C4-2B (cell line): Measurements from ENCODE around the gene CD38.
"Not testable (repeated sequence)": the region's sequence is repeated elsewhere in the genome, so short reads cannot be mapped to it uniquely, and the experiment has no call there.

Experiments used
- H3K27ac ChIP-seq: fragments of 450-650 bp; 2 replicates; pipeline ENCODE4 v1.5.1; 2017
- CTCF ChIP-seq: fragments of 450-650 bp; conservative IDR thresholded peaks from 2 replicates; pipeline ENCODE4 v1.5.1; 2017; ENCODE audit warnings: mild to moderate bottlenecking
- ZFX ChIP-seq: fragments of 450-650 bp; IDR thresholded peaks from 2 replicates; pipeline ENCODE4 v1.6.1; 2017

Gene CD38

DNA sequence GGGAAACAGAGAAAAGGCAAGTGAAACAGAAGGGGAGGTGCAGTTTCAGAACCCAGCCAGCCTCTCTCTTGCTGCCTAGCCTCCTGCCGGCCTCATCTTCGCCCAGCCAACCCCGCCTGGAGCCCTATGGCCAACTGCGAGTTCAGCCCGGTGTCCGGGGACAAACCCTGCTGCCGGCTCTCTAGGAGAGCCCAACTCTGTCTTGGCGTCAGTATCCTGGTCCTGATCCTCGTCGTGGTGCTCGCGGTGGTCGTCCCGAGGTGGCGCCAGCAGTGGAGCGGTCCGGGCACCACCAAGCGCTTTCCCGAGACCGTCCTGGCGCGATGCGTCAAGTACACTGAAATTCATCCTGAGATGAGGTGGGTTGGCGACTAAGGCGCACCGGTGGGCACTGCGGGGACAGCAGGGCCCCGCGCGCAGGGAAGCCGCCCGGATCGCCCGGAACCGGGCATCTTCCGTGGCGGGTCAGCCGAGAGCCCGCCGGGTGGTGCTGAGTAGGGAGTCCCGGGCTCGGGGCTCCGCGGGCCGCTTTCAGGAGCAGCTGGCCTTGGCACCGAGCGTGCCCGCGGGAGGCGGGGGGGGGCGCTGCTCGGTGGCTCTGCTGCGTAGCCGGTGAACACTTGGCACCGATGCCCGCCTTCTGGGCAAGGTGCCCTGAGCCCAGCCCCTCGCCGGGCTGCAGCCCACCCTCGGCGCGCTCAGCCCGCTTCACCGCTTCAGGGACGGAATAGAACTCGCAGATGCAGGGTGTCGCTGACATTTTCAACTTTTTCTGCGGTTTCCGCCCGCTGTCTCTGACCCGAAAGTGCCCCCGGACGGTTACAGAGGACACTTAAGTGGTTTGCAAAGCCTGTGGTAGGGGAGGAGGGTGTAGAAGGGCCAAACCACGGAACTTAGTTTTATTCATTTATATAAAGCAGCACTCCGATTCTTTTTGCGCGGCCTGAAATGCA, at the start of gene CD38:
TSS of gene CD38 (plus strand) at position 40 of the 953 bp plus-strand sequence. CDS start at position 127, 87 bp downstream.
- no peak within 1 kb of the TSS for H3K27ac ChIP-seq
- TF ChIP-seq ZFX (no peak), CTCF (no peak)

DNA sequence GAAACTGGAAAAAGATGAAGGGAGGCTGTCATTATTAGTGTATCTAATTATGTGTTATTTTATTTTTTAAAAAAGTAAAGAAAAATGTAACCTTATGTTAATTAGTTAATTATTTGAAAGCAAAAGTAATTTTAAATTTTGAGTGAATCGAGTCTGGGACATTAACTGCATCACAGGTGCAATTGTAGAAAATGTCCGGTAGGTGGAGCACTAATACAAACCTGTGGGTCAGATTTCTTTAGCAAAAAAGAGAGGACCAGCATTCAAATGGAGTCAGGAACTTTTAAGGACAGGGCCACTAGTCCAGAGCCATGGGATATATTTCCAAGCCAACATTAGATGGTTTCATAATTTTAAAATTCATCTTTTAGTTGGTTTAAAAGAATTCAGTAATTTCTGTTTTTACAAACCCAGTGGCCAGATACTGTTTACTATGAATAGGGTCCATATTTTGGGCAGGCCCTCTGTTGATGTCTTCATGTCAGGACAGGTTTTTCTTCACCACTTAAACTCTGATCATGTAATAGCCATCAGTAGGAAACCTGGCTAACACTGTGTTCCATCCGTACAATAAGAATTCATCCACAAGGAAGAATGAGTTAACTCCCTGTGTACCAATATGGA, 48.1 kb upstream of the CD38 start:
- H3K27ac ChIP-seq = no peak overlapping the region
- TF ChIP-seq CTCF = peak; percentile 87
- TF ChIP-seq ZFX = no peak

GRCh38 chr4:15733061-15733460, 45.1 kb upstream of the CD38 start:
- H3K27ac ChIP-seq = not testable (repeated sequence)

- no peak for TF ChIP-seq ZFX
- no peak for TF ChIP-seq CTCF
- H3K27ac ChIP-seq = no peak overlapping the region
These were observed 42.6 kb upstream of the CD38 start for GRCh38 chr4:15735536-15735935.

GRCh38 chr4:15736514-15737050, 41.5 kb upstream of the CD38 start:
- TF ChIP-seq CTCF (no peak), ZFX (no peak)
- H3K27ac ChIP-seq = no peak overlapping the region

GRCh38 chr4:15737255-15737654, 40.9 kb upstream of the CD38 start:
- TF ChIP-seq CTCF (no peak; the same call in 1 of the 2 replicates), ZFX (no peak)
- no peak overlapping the region for H3K27ac ChIP-seq

DNA sequence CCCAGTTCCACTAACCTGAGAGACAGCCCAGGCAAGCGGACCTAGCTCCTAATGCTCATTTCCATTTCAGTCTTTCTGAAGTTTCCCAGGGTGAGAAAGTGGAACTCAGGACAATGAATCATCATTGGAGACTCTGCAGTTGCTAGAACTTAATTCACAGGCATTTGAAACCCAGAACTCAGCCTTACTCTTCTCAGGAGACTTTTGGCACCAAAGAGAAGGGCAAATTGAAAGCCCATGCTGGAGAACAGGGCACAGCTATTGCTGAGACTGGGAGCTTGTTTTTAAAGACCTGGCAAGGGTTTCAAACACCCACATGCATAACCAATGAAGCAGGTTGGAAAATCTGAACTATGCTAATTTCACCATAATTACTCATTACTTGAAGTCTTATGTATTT, 39.3 kb upstream of the CD38 start:
- TF ChIP-seq ZFX (no peak), CTCF (no peak)
- no peak overlapping the region for H3K27ac ChIP-seq
